PC-9 (cell line): ENCODE data around the gene IL32. TPM values are rescaled to one million over a fixed set of nuclear protein-coding genes. Genes with fewer than 3 reads are reported as not detected.

Source experiments
- BruUV-seq: library from RNA; stranded (reverse); fragments of 400-500 nt; replicated peaks from 2 replicates; lab custom pipeline; 2021; lab: Mats Ljungman, UMichigan
- CTCF ChIA-PET: fragments of 300-600 bp; sonication (Branson Sonifier 250); formaldehyde crosslinking; loops from one replicate; lab custom pipeline; 2022; ENCODE audit warnings: antibody characterized with exemption; lab: Charles Lee
- POLR2A ChIA-PET: fragments of 300-600 bp; sonication (Branson Sonifier 250); formaldehyde crosslinking; loops from one replicate; lab custom pipeline; 2022; ENCODE audit warnings: antibody characterized with exemption; ENCODE audit not compliant: unreplicated experiment; lab: Charles Lee
- DNase-seq, 2 experiments: peaks; one replicate each; pipeline versions ENCODE4 v3.0.0 to v3.0.0-alpha.2; 2015 to 2022; ENCODE audit warnings: mixed read lengths in 1 of 2
- H2AFZ ChIP-seq: fragments of 200-600 bp; sonication (generic); 2 replicates; pipeline ENCODE4 v1.8.1; 2017; ENCODE audit warnings: antibody characterized with exemption
- H3F3A ChIP-seq: fragments of 200-600 bp; sonication (generic); 2 replicates; pipeline ENCODE4 v1.8.1; 2017; ENCODE audit warnings: antibody characterized with exemption, mild to moderate bottlenecking, low read depth; ENCODE audit not compliant: insufficient read depth
- H3K27ac ChIP-seq: fragments of 200-600 bp; sonication (generic); 2 replicates; pipeline ENCODE4 v1.6.1; 2016; ENCODE audit warnings: mixed run types
- H3K27me3 ChIP-seq: fragments of 200-600 bp; sonication (generic); 2 replicates; pipeline ENCODE4 v1.6.1; 2016; ENCODE audit warnings: low read depth, mixed run types; ENCODE audit not compliant: insufficient read depth
- H3K36me3 ChIP-seq: fragments of 200-600 bp; sonication (generic); 2 replicates; pipeline ENCODE4 v1.6.1; 2016; ENCODE audit warnings: low read depth, mixed run types
- H3K4me1 ChIP-seq: fragments of 200-600 bp; sonication (generic); replicated peaks from 2 replicates; pipeline ENCODE4 v1.6.1; 2016; ENCODE audit warnings: mixed run types; ENCODE audit not compliant: insufficient read depth
- H3K4me2 ChIP-seq: fragments of 200-600 bp; sonication (generic); 2 replicates; pipeline ENCODE4 v1.6.1; 2017; ENCODE audit warnings: mixed run types
- H3K4me3 ChIP-seq: fragments of 200-600 bp; sonication (generic); 2 replicates; pipeline ENCODE4 v1.6.1; 2016; ENCODE audit warnings: mixed run types
- H3K79me2 ChIP-seq: fragments of 200-600 bp; sonication (generic); 2 replicates; pipeline ENCODE4 v1.6.1; 2017; ENCODE audit warnings: low read depth, mixed run types
- H3K9me2 ChIP-seq: fragments of 200-600 bp; sonication (generic); 2 replicates; pipeline ENCODE4 v1.8.1; 2017; ENCODE audit warnings: mild to moderate bottlenecking; ENCODE audit not compliant: insufficient read depth
- H3K9me3 ChIP-seq: fragments of 200-600 bp; sonication (generic); 2 replicates; pipeline ENCODE4 v1.8.1; 2016; ENCODE audit warnings: low read depth; ENCODE audit not compliant: insufficient read depth
- H4K20me1 ChIP-seq: fragments of 200-600 bp; sonication (generic); 2 replicates; pipeline ENCODE4 v1.8.1; 2017; ENCODE audit not compliant: insufficient read depth
- EZH2 ChIP-seq: fragments of 200-600 bp; sonication (generic); IDR thresholded peaks from 2 replicates; pipeline ENCODE4 v1.8.0; 2017; ENCODE audit warnings: antibody characterized with exemption, low read depth
- intact Hi-C: fragments of 100-400 bp; cut with micrococcal nuclease; formaldehyde crosslinking; loops from one replicate; pipeline ENCODE4 v1.10.0; 2022; ENCODE audit not compliant: unreplicated experiment
- total RNA-seq: library from RNA; stranded (reverse); gene quantifications from 2 replicates; pipeline ENCODE4 v1.2.3, GENCODE V29; 2021
- TF ChIP-seq, protein P1 (sequence below): fragments of 200-600 bp; sonication (generic); conservative IDR thresholded peaks from 2 replicates; pipeline ENCODE4 v1.6.1; 2017; ENCODE audit warnings: mixed run types, antibody characterized with exemption, mild to moderate bottlenecking, moderate library complexity

IL32 gene
- total RNA-seq, 1 experiment from 2014 or later, result 2.2 TPM

DNA sequence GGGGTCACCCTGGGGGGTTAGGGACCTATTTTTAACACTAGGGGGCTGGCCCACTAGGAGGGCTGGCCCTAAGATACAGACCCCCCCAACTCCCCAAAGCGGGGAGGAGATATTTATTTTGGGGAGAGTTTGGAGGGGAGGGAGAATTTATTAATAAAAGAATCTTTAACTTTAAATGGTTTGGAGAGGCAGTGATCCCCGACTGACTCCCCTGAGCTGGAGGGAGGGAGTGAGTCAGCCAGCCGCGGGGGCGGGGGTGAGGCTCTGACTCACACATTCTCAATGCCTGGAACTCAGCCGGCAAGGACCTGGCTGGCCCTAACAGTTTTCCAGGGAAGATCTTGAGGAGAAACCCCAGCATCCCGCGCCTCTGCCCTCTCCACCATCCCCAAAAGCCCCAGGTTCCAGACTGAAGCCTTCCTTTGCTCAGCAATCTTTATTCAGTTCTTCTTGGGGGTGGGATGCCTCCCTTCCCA lies 43.2 kb upstream of the IL32 start:
- Histone ChIP-seq H3K9me3 (no peaks in the 10 kb centered on the region), H3K36me3 (peaks cover 11% of the 10 kb centered on the region), H3F3A (peaks cover 44% of the 10 kb centered on the region), H3K4me1 (peaks cover 8% of the 10 kb centered on the region), H3K79me2 (peaks cover 28% of the 10 kb centered on the region), H3K27me3 (no peaks in the 10 kb centered on the region), H2AFZ (no peak overlapping the region), H4K20me1 (peaks cover 10% of the 10 kb centered on the region), H3K4me2 (peak overlapping the region; percentile 100), H3K27ac (peak overlapping the region; percentile 97), H3K4me3 (peak overlapping the region; percentile 76), H3K9me2 (no peaks in the 10 kb centered on the region)
- intact Hi-C loops, result loop anchor here (2.0 kb wide), 1 partner anchor 41 kb away; the partner anchor contains the start of gene PKMYT1
- BruUV-seq, result no TSS peak
- TF ChIP-seq, protein P1, sequence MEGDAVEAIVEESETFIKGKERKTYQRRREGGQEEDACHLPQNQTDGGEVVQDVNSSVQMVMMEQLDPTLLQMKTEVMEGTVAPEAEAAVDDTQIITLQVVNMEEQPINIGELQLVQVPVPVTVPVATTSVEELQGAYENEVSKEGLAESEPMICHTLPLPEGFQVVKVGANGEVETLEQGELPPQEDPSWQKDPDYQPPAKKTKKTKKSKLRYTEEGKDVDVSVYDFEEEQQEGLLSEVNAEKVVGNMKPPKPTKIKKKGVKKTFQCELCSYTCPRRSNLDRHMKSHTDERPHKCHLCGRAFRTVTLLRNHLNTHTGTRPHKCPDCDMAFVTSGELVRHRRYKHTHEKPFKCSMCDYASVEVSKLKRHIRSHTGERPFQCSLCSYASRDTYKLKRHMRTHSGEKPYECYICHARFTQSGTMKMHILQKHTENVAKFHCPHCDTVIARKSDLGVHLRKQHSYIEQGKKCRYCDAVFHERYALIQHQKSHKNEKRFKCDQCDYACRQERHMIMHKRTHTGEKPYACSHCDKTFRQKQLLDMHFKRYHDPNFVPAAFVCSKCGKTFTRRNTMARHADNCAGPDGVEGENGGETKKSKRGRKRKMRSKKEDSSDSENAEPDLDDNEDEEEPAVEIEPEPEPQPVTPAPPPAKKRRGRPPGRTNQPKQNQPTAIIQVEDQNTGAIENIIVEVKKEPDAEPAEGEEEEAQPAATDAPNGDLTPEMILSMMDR, result no peak
- TF ChIP-seq EZH2, result no peak
- peak; percentile 89 to 95 for DNase-seq
- CTCF ChIA-PET, result interaction anchor here (0.6 kb wide), 1 partner anchor 12 kb away, joined by 3 read pairs; no protein-coding TSS in a partner anchor
- POLR2A ChIA-PET, result interaction anchor here (0.6 to 5.1 kb wide), 9 partner anchors 9 to 1549 kb away, joined by 3 to 87 read pairs (median 9); partner anchors contain the start of genes CLDN9, KREMEN2, ZNF213 and ZSCAN10

DNA sequence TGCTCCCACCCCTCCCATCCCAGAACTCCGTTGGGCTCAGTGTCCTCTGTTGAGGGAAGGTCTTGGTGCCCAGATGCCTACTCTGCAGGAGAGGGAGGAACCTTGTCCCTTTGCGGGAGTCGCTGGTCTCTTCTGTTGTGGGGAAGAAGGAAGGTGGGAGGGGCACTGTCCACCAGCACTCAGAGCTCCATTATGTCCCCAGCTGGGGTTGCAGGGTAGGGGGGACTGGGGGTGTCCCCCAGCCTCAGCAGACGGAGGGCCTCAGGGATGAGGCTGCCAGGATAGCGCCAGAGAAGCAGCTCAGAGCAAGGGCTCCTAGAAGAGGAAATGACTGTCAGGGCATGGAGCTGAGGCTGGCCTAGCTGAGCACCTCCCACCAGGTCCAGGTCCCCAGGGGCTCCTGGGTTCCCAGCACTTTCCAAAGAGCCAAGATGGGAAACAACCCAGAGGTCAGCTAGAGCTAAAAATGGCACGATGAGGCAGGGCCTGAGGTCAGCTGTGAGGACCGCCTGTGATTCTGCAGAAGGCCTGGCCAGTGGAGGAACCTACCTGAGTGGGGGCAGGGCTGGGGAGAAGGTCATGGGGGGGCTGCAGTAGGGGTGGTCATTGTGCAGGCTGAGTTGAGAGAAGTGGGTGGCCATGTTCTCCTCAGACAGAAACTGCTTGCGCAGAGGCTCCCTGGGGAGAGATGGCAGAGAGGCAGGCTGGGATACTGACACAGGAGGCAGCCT lies 42.6 kb upstream of the IL32 start:
- Histone ChIP-seq H3F3A (peaks cover 50% of the 10 kb centered on the region), H4K20me1 (peaks cover 10% of the 10 kb centered on the region), H3K79me2 (peaks cover 28% of the 10 kb centered on the region), H3K27me3 (no peaks in the 10 kb centered on the region), H3K9me3 (no peaks in the 10 kb centered on the region), H2AFZ (no peak overlapping the region), H3K4me1 (peaks cover 11% of the 10 kb centered on the region), H3K9me2 (no peaks in the 10 kb centered on the region), H3K4me3 (peak overlapping the region; percentile 76), H3K27ac (peak overlapping the region; percentile 97), H3K4me2 (peak overlapping the region; percentile 100), H3K36me3 (peaks cover 11% of the 10 kb centered on the region)
- DNase-seq, result no peak
- BruUV-seq, result TSS peak; percentile 44
- intact Hi-C loops, result loop anchor here (1.0 to 2.0 kb wide), 2 partner anchors 42 to 53 kb away; partner anchors contain the start of gene PKMYT1
- TF ChIP-seq, protein P1, result no peak
- no peak for TF ChIP-seq EZH2
- ChIA-PET CTCF (interaction anchor here (0.6 to 1.8 kb wide), 3 partner anchors 16 to 34 kb away, joined by 3 to 8 read pairs (median 4); no protein-coding TSS in a partner anchor), POLR2A (interaction anchor here (0.6 to 5.1 kb wide), 13 partner anchors 8 to 1442 kb away, joined by 3 to 87 read pairs (median 6); partner anchors contain the start of genes CLDN9, KREMEN2 and ZSCAN10)

DNA sequence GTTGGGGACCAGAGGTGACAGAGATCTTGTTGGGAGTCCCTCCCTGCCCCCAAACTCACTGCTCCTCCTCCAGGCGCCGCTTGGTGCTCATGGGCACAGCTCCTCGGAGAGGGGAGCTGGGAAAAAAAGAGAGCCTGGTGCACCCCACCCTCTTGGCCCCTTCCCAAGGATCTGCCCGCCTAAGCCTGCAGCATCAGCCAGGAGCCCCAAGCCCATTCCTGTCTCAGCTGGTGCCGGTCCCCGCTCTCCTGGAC lies 42.1 kb upstream of the IL32 start:
- peak; percentile 86 to 89 for DNase-seq
- ChIA-PET POLR2A (interaction anchor here (0.6 to 5.1 kb wide), 13 partner anchors 8 to 1441 kb away, joined by 3 to 87 read pairs (median 5); partner anchors contain the start of genes CLDN9 and ZNF213), CTCF (interaction anchor here (0.6 to 1.8 kb wide), 3 partner anchors 16 to 34 kb away, joined by 3 to 8 read pairs (median 4); no protein-coding TSS in a partner anchor)
- no peaks in the 10 kb centered on the region for H3K9me2 ChIP-seq
- peak overlapping the region; percentile 97 for H3K27ac ChIP-seq
- H3K9me3 ChIP-seq, result no peaks in the 10 kb centered on the region
- H3K4me1 ChIP-seq, result peaks cover 13% of the 10 kb centered on the region
- H3K4me3 ChIP-seq, result peak overlapping the region; percentile 76
- H4K20me1 ChIP-seq, result peaks cover 10% of the 10 kb centered on the region
- H3K27me3 ChIP-seq, result no peaks in the 10 kb centered on the region
- peaks cover 28% of the 10 kb centered on the region for H3K79me2 ChIP-seq
- TF ChIP-seq, protein P1, result no peak
- TF ChIP-seq EZH2, result no peak
- intact Hi-C loops, result loop anchor here (1.0 to 2.0 kb wide), 2 partner anchors 43 to 53 kb away; partner anchors contain the start of gene PKMYT1
- peaks cover 51% of the 10 kb centered on the region for H3F3A ChIP-seq
- H2AFZ ChIP-seq, result no peak overlapping the region
- peak overlapping the region; percentile 100 for H3K4me2 ChIP-seq
- H3K36me3 ChIP-seq, result peaks cover 11% of the 10 kb centered on the region
- BruUV-seq, result no TSS peak
